OCI-LY3 (cell line): ENCODE results near the gene CIP2A.

ENCODE experiments used
- CTCF ChIP-seq: fragments of 200-600, 300-600 bp; sonication (generic); IDR thresholded peaks from 2 replicates; pipeline ENCODE4 v1.5.1; 2014; ENCODE audit warnings: antibody characterized with exemption, low read length, low read depth
- EZH2phosphoT487 ChIP-seq: fragments of 200-600 bp; shearing (Covaris generic); IDR thresholded peaks from 2 replicates; pipeline ENCODE4 v1.6.1; 2018; ENCODE audit warnings: antibody characterized with exemption, mixed run types, low read depth

- TF ChIP-seq CTCF: no peak
- TF ChIP-seq EZH2phosphoT487: no peak
Measured at GRCh38 chr3:108512671-108513070, 76.6 kb downstream of the CIP2A start.
